HL-60/S4 (cell line): ENCODE measurements around the gene DBN1.

Source experiments
- in situ Hi-C: fragments of 300-500 bp; cut with MboI; formaldehyde crosslinking; loops from 2 replicates; pipeline ENCODE4 v1.14.3; 2022; ENCODE audit warnings: low sequenced_read_pairs

Gene DBN1

GRCh38 chr5:177445917-177446199, 27.6 kb downstream of the DBN1 start:
- in situ Hi-C loops: no loop called here

- in situ Hi-C loops: no loop called here
These were observed 28.1 kb downstream of the DBN1 start for GRCh38 chr5:177445052-177445916.

- in situ Hi-C loops: no loop called here
These were observed 29.1 kb downstream of the DBN1 start for GRCh38 chr5:177444106-177445051.

- in situ Hi-C loops: no loop called here
These were observed 30.1 kb downstream of the DBN1 start for GRCh38 chr5:177443144-177443983.

GRCh38 chr5:177442066-177442826, 31.2 kb downstream of the DBN1 start:
- in situ Hi-C loops: no loop called here

- in situ Hi-C loops: no loop called here
These were observed 32.2 kb downstream of the DBN1 start for GRCh38 chr5:177440990-177441780.

GRCh38 chr5:177440211-177440989, 33.0 kb downstream of the DBN1 start:
- in situ Hi-C loops: no loop called here

GRCh38 chr5:177439518-177440053, 33.8 kb downstream of the DBN1 start:
- in situ Hi-C loops: no loop called here

- in situ Hi-C loops: no loop called here
These were observed 35.0 kb downstream of the DBN1 start for GRCh38 chr5:177438468-177438867.

GRCh38 chr5:177437623-177438022, 35.8 kb downstream of the DBN1 start:
- in situ Hi-C loops: no loop called here

GRCh38 chr5:177435847-177436536, 37.4 kb downstream of the DBN1 start:
- in situ Hi-C loops: no loop called here

GRCh38 chr5:177434942-177435738, 38.3 kb downstream of the DBN1 start:
- in situ Hi-C loops: no loop called here

- in situ Hi-C loops: no loop called here
These were observed 39.0 kb downstream of the DBN1 start for GRCh38 chr5:177434437-177434836.

- in situ Hi-C loops: no loop called here
These were observed 39.7 kb downstream of the DBN1 start for GRCh38 chr5:177433658-177434217.

- in situ Hi-C loops: no loop called here
These were observed 40.4 kb downstream of the DBN1 start for GRCh38 chr5:177432839-177433657.
